T-helper 2 cell treated with Interferon-gamma antibody and Interleukin-4, amounts not matched to agents 5 μg/mL and 100 μg/mL, for 36 hours (primary cell): Measurements from ENCODE around the gene PSMB9.
A peak's percentile ranks its signal among the peaks of the same experiment; 100 is the strongest.

Experiments
- DNase-seq: peaks from one replicate; pipeline ENCODE4 v3.0.0; 2021; ENCODE audit warnings: low spot score
- H3K27ac Mint-ChIP-seq: one replicate; pipeline ENCODE4 v1.8.0; 2021; ENCODE audit warnings: mild to moderate bottlenecking, mixed read lengths
- H3K27me3 Mint-ChIP-seq: one replicate; pipeline ENCODE4 v1.8.0; 2021; ENCODE audit warnings: low read depth, mixed read lengths
- H3K36me3 Mint-ChIP-seq: one replicate; pipeline ENCODE4 v1.8.0; 2021; ENCODE audit warnings: low read depth, mixed read lengths
- H3K4me1 Mint-ChIP-seq: one replicate; pipeline ENCODE4 v1.8.0; 2021; ENCODE audit warnings: low read depth, mixed read lengths
- H3K4me3 Mint-ChIP-seq: one replicate; pipeline ENCODE4 v1.8.0; 2022; ENCODE audit warnings: mild to moderate bottlenecking, moderate library complexity, mixed read lengths
- H3K9me3 Mint-ChIP-seq: one replicate; pipeline ENCODE4 v1.8.0; 2021; ENCODE audit warnings: mixed read lengths

The PSMB9 gene

DNA sequence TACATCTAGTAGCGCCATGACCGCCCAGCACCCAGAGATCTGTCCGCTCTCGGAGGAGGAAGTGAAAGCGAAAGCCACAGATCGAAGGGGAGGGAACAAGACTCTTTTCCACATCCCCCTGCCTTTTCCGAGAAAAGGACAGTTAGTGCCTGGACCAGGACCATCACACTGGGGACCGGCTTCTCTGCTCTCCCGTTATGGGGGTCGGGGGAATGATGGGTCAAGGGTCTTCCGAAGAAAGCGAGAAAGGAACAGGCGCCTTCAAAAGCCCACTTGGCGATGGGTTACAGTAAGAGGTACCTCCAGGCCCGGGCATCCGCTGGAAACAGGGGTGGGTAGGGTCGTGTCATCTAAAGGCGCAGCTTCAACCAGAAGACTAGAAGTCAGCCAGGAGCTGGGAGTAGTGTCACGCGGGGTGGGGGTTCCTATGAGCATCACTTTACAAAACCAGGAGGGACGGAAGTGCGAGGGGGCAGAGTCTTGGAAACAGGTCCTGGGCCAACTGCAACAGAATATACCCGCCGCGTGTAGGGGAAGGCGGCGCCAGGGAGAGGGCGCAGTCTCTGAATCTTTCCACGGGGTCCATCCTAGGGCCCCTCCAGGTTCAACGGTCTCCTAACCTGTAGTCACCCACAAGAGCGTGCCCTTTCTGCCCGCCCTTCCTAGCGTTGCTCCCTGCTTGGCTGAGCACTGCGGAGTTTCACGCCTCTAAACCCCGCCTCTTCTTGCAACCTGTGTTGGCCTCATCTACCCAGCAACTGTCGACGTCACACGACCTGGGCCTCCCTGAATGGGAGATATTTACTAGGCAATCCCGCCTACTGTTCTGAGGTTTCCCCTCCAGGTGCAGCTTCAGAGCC, 9.8 kb upstream of the PSMB9 start, which contains the start of gene PSMB8:
Gene PSMB8, minus strand, starts transcription at position 69 of the 860 bp plus-strand sequence. Its CDS starts 51 bp downstream, at position 18.
- Mint-ChIP-seq H3K4me3 (peak within 1 kb of the TSS; percentile 99), H3K36me3 (peaks cover 92% of the 10 kb centered on the region), H3K4me1 (peaks cover 74% of the 10 kb centered on the region), H3K27me3 (no peaks in the 10 kb centered on the region), H3K27ac (peak within 1 kb of the TSS; percentile 98), H3K9me3 (no peaks in the 10 kb centered on the region)
- DNase-seq = peak; percentile 95

DNA sequence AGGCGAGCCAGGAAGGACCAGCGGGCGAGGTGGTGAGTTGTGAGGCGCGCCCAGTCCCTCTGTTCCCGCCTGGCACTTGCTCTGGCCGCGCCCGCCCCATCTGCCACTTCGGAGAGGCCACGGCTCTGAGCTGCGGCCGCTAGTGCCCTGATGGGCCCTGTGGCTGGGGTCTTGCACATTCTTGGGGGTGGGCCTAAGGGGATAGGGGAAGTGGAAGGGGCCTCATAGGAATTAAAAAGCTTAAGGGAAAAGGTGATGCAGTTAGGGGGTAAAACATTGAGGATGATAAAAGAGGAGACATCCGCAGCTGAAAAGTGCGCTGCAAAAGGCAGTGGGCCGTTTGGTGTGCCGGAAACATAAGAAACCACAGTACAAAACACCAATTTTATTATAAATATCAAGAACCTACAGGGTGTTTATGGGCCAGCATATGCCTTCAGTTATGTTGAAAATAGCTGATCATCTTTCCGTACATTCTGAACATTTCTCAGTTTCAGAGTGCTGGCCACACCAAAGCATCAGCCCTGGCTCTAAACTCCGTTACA, 9.1 kb upstream of the PSMB9 start:
- peaks cover 72% of the 10 kb centered on the region for H3K4me1 Mint-ChIP-seq
- DNase-seq = no peak
- peak overlapping the region; percentile 99 for H3K4me3 Mint-ChIP-seq
- peak overlapping the region; percentile 98 for H3K27ac Mint-ChIP-seq
- no peaks in the 10 kb centered on the region for H3K9me3 Mint-ChIP-seq
- H3K36me3 Mint-ChIP-seq = peaks cover 92% of the 10 kb centered on the region
- no peaks in the 10 kb centered on the region for H3K27me3 Mint-ChIP-seq

DNA sequence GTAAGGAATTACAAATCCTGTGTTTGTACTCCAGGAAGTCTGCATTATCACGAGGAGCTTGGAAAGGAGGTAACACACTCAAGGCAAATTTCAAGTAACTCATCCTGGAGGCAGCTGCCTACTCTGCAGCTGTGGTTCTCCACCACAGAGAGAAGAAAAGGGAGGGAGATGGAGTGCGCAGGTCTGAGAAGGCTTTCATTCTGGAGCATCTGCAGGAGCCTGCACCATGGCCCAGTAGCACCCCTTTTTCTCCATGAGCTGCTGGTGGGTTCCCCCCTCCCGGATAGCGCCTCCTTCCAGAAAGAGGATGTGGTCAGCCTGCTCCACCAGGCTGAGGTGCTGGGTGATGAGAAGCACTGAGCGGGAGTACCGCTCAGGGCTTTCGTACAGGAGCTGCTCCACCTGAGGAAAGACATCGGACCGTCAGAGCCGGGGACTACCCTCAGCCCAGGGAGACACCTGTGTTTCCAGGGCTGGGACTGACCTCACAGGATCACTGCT, 8.6 kb upstream of the PSMB9 start:
- peaks cover 72% of the 10 kb centered on the region for H3K4me1 Mint-ChIP-seq
- peaks cover 92% of the 10 kb centered on the region for H3K36me3 Mint-ChIP-seq
- peak overlapping the region; percentile 98 for H3K27ac Mint-ChIP-seq
- no peaks in the 10 kb centered on the region for H3K9me3 Mint-ChIP-seq
- peak overlapping the region; percentile 99 for H3K4me3 Mint-ChIP-seq
- H3K27me3 Mint-ChIP-seq = no peaks in the 10 kb centered on the region
- peak; percentile 54 for DNase-seq

DNA sequence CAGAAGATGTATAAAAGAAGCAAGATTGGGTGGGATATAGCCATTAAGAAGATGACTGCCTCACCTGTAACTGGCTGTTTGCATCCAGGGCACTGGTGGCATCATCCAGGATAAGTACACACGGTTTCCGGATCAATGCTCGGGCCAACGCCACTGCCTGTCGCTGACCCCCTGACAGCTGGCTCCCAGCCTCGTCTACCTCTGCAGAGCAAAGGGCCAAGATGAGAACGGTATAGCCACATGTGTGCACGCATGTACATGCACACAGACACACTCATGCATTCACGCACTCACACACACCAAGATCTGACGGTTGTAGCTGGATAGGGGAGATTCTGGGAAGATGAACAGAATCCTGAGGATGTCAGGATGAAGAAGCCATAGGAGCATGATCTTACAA, 7.0 kb upstream of the PSMB9 start:
- Mint-ChIP-seq H3K9me3 (no peaks in the 10 kb centered on the region), H3K36me3 (peaks cover 92% of the 10 kb centered on the region), H3K27me3 (no peaks in the 10 kb centered on the region), H3K4me3 (peak overlapping the region; percentile 99), H3K27ac (peak overlapping the region; percentile 71), H3K4me1 (peaks cover 72% of the 10 kb centered on the region)
- no peak for DNase-seq

DNA sequence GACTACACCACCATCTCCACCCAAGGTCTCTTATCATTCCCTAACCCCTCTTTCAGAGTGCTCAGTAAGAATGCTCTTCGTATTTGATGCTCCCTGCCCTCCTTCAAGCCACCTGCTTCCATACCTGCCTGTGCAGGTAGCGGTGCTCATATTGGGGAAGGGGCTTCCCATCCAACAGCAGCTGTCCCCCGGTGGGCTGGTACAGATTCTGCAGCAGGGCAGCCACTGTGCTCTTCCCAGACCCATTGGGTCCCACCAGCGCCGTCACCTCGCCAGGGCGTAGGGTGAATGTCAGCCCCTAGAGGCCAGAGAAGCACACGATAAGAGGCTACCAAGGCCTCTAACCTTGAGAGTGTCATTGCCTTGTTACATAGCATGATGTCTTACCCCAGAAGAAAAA, 6.2 kb upstream of the PSMB9 start:
- no peak for DNase-seq
- no peaks in the 10 kb centered on the region for H3K27me3 Mint-ChIP-seq
- peaks cover 92% of the 10 kb centered on the region for H3K36me3 Mint-ChIP-seq
- H3K9me3 Mint-ChIP-seq = no peaks in the 10 kb centered on the region
- H3K27ac Mint-ChIP-seq = peak overlapping the region; percentile 84
- peaks cover 65% of the 10 kb centered on the region for H3K4me1 Mint-ChIP-seq
- peak overlapping the region; percentile 99 for H3K4me3 Mint-ChIP-seq

DNA sequence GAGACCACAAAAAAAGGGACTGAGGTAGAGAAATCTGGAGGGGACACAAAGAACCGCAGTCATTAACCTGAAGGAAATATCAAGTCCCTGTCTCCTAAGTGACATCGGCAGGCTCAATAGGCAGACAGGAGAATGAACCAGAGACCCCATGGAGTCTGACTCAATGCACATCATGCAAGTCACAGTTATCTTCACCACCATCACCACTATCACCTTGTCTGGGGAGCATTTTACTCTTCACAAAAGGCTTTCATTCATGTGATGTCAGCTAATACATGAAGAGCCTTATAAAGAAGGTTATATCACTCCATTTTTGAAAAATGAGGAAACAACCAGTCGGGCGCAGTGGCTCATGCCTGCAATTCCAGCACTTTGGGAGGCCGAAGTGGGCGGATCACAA, 4.9 kb upstream of the PSMB9 start:
- Mint-ChIP-seq H3K4me1 (peaks cover 62% of the 10 kb centered on the region), H3K27me3 (no peaks in the 10 kb centered on the region), H3K9me3 (no peaks in the 10 kb centered on the region), H3K4me3 (peak overlapping the region; percentile 99), H3K36me3 (peaks cover 87% of the 10 kb centered on the region), H3K27ac (peak overlapping the region; percentile 84)
- no peak for DNase-seq

DNA sequence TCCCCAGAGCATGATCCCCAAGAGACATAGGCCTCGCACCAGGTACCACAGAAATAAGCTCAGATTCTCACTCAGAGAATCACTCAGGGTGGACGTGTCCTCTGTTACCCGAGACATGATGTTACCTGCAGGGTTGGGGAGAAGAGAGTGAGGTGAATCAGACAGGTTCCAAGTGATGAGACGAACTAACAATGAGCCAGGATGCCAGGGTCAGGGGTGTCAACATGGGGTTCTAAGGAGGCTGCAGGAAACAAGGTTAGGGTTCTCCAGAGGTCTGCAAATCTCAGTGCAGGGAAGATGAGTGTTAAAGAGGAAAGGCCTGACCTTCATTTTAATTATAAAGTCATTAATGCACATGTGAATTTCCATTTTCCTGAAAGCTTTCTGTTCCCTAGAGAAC, 3.0 kb upstream of the PSMB9 start:
- peaks cover 87% of the 10 kb centered on the region for H3K36me3 Mint-ChIP-seq
- no peaks in the 10 kb centered on the region for H3K27me3 Mint-ChIP-seq
- peak overlapping the region; percentile 99 for H3K4me3 Mint-ChIP-seq
- H3K9me3 Mint-ChIP-seq = no peaks in the 10 kb centered on the region
- peaks cover 58% of the 10 kb centered on the region for H3K4me1 Mint-ChIP-seq
- H3K27ac Mint-ChIP-seq = peak overlapping the region; percentile 73
- no peak for DNase-seq

DNA sequence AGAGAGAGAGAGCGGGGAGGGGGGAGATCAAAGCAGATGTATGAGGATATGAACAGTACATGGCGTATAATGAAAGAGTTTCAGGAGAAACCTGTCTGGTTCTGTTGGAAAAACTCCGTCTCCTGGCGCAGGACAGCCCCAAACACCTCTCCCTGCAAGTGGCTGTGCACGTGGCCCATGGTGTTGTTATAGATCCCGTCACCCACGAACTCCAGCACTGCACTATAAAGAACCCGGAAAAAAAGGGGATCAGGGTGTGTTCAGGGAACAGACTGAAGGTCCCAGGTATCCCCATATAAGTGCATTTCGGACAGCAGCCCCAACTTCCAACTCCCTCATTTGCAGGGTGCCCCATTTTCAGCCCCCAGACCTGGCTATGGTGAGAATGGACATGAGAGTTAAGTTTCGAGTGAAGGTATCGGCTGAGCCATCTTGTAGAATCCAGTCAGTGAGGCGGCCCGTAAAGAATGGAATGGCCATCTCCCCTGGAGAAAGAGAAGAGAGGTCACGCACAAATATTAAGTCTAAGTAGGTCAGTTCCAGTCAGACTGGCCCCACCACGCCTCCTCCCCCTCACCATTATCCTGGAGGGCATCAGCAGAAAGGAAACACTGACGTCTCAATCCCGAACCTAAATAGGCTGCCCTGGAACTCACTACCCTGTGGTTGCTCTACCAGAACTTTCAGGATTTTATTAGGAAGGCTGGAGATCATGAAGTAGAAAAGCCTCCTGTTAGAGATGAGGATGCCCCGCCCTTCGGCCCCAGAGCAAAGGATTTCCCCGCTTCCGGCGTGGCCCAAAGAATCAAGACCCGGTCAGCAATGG, 1.8 kb upstream of the PSMB9 start:
- no peak for DNase-seq
- H3K36me3 Mint-ChIP-seq = peaks cover 86% of the 10 kb centered on the region

DNA sequence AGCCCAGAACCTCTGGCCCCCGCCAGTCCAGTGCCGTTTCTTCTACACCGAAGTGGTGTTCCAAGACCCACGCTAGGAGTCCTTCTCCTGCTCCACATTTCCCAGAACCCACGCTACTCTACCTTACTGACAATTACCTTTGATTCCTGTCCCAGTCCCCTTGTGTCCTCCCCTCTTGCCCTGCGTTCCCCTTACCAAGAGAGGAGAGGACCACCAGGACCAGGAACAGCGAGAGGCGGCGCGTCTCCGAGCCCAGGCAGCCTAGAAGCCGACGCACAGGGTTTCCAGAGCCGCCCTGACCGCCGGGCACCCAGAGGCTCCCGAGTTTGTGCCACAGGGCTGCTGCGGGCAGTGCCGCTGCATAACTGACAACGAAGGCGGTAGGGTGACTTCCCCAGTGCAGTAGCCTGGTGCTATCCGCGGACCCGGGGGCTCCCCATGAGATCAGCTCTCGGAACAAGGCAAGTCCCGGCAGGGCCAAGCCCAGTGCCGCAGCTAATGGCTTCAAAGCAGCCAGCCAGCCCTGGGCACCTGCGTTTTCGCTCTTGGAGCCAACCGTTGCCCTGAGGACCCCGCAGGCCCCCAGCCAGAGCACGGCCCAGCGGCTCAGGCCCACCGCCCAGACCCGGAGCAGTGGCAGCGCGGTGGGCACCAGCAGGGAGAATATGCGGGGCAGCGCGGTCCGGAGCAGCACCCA, 1.0 kb upstream of the PSMB9 start:
- Mint-ChIP-seq H3K27ac (peak overlapping the region; percentile 87), H3K4me1 (peaks cover 57% of the 10 kb centered on the region), H3K9me3 (no peaks in the 10 kb centered on the region), H3K36me3 (peaks cover 86% of the 10 kb centered on the region), H3K27me3 (no peaks in the 10 kb centered on the region), H3K4me3 (peak overlapping the region; percentile 99)
- peak; percentile 48 for DNase-seq

More for the DNA sequence above, 1.8 kb upstream of the PSMB9 start:
- H3K9me3 Mint-ChIP-seq = no peaks in the 10 kb centered on the region
- no peaks in the 10 kb centered on the region for H3K27me3 Mint-ChIP-seq
- H3K27ac Mint-ChIP-seq = peak overlapping the region; percentile 87
- peaks cover 57% of the 10 kb centered on the region for H3K4me1 Mint-ChIP-seq
- H3K4me3 Mint-ChIP-seq = peak overlapping the region; percentile 99

DNA sequence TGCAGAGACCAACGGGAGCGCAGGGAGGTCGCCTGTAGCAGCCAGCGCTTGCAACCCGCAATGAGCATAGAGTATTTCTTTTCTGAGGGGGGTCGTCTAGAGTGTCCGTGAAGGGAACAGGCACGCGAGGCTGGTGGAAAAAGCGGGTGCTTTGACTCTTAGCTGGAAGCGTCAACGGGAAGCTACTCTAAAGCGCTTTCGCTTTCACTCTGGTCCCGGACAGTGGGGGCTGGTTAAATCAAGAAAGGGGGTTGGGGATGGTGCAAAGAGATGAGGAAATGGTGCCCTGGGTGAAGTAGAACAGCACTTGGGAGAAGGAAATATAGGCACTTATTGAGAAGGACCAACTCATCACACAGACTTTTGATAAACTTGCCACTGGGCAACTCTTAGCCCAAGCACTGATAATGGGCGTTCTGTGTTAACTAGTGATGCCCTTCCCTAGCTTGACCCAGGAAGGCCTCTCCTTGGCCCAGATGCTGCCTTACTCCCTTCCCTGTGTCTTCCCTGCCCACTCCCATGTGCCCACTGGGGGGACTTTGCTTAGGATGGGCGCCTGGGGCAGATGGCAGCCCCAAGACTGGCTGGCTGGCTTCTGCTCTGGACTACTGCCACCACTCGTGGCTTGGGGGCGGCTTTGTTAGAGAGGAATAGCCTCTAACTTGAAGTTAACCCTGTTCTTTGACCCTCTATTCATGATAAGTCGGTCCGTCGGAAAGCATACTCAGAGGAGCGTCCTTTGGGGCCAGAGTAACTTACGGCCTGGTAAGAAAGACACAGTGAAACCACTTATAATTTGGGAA, 585 bp downstream of the PSMB9 start:
- Mint-ChIP-seq H3K4me1 (peaks cover 56% of the 10 kb centered on the region), H3K27me3 (no peaks in the 10 kb centered on the region), H3K4me3 (peak overlapping the region; percentile 99), H3K36me3 (peaks cover 87% of the 10 kb centered on the region), H3K27ac (peak overlapping the region; percentile 100), H3K9me3 (no peaks in the 10 kb centered on the region)
- DNase-seq = peak; percentile 45

DNA sequence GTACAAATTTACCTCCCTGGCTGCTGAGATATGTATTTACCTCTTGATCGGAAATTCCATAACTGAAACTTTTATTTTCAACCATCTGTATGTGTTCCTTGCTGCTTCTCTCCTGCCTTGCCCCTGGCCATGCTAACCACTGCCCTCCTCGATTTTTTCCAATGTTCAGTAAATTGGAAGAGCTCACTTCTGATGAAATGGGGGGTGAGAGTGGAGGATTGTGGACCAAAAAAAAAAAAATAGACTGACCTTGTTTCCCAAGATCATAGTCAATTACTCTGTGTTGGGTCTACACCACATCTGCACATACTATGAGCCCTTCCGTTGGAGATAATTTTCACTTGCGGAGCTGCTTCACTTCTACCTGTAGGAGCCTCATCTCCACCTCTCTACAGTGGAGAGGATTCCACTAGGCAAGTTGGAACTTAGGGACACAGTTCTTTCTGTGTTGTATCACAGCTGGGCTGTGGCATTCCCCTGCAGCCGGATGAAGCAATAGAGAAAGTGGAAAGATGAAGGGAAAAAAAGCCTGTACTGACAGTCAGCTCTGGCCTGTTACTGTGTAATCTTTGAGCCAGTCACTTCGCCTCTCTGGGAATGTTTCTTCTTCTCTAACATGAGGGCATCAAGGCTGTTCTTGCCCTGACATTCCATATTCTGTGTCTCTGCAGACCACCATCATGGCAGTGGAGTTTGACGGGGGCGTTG, 1.6 kb downstream of the PSMB9 start:
- peaks cover 83% of the 10 kb centered on the region for H3K36me3 Mint-ChIP-seq
- H3K4me1 Mint-ChIP-seq = peaks cover 52% of the 10 kb centered on the region
- peak overlapping the region; percentile 99 for H3K4me3 Mint-ChIP-seq
- H3K27ac Mint-ChIP-seq = peak overlapping the region; percentile 100
- no peaks in the 10 kb centered on the region for H3K27me3 Mint-ChIP-seq
- DNase-seq = no peak
- no peaks in the 10 kb centered on the region for H3K9me3 Mint-ChIP-seq

DNA sequence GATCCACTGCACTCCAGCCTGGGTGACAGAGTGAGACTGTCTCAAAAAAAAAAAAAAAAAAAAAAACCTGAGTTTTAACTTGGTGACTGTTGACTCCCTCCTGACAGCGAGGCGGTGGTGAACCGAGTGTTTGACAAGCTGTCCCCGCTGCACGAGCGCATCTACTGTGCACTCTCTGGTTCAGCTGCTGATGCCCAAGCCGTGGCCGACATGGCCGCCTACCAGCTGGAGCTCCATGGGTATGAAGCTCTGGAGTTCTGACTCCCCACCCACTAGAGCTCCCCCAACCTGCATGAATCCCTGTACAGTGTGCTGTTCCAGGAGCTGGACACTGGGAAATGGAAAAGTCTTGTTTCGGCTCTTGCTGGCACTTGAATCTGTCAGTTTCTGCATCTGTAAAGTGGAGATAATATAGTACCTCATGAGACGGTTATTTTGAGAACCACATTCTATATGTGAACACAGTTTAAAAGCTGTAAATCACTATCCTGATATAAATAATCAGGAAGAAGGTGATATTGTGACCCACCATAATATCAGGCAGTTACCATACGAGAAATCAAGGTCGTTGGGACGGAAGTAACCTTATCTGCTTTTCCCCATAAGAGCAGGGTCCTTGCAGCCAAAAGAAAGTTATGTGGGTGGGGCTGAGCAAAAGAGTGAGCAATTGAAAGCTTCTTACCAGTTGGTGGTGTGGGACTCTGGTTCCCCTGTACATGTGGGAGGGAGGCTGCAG, 3.3 kb downstream of the PSMB9 start:
- no peak for DNase-seq
- Mint-ChIP-seq H3K9me3 (no peaks in the 10 kb centered on the region), H3K27me3 (no peaks in the 10 kb centered on the region), H3K4me3 (peak overlapping the region; percentile 58), H3K4me1 (peaks cover 45% of the 10 kb centered on the region), H3K27ac (peak overlapping the region; percentile 6), H3K36me3 (peaks cover 81% of the 10 kb centered on the region)
